Right ventricle myocardium inferior (tissue), 1 donor: Measurements from ENCODE around the gene CDH13. TPM values are rescaled to one million over a fixed set of nuclear protein-coding genes. Genes with fewer than 3 reads are reported as not detected.
A peak's percentile ranks its signal among the peaks of the same experiment; 100 is the strongest.

Experiments used
- ATAC-seq: fragments of 200-7000 bp; cut with Tn5 transposase; one replicate; pipeline ENCODE4 v1.9.1; 2020; ENCODE audit warnings: mild to moderate bottlenecking, moderate library complexity
- DNase-seq: peaks from one replicate; pipeline ENCODE4 v3.0.0; 2021; ENCODE audit errors: missing footprints
- intact Hi-C: fragments of 100-400 bp; cut with DNase I; formaldehyde crosslinking; loops from one replicate; pipeline ENCODE4 v1.11.0; 2022
- total RNA-seq: library from RNA; stranded (reverse); fragmentation: NEBNext Ultra II Directional; extraction: Animal tissue kit (Norgen Biotek cat#: 25700); gene quantifications from one replicate; pipeline ENCODE4 v1.2.1, GENCODE V29; 2021
- donor health status: DM: no; HTN: yes; CAD: no; lungs with severe emphysema.

The CDH13 gene
- total RNA-seq, 1 donor from 2014 or later: 173 TPM

GRCh38 chr16:82621781-82622180 lies 5.0 kb upstream of the CDH13 start:
- DNase-seq (no peak), ATAC-seq (peak; percentile 19)
- intact Hi-C loops: loop anchor here (5.0 kb wide), 1 partner anchor 254 kb away; no protein-coding TSS in a partner anchor

DNA sequence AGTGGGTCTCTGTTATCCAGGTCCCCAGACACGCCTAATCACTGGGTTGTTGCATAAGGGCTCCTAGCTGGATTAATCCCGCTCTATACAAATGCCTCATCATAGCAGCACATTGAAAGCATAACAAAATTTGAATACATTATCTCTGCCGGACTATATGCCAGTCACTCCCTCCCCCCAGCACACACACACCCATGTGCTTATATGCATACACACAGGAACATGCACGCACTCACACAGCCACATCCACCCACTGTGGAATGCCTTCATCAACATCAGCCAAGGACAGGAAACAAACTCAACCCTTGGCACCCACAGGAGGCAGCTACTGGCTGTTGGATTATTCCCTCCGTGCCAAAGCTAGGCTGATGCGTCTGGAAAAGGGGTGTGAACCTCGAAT lies 3.5 kb upstream of the CDH13 start:
- ATAC-seq (no peak), DNase-seq (no peak)
- intact Hi-C loops: loop anchor here (5.0 kb wide), 1 partner anchor 256 kb away; no protein-coding TSS in a partner anchor

- ATAC-seq (no peak), DNase-seq (no peak)
- intact Hi-C loops: loop anchor here (5.0 kb wide), 4 partner anchors 112 to 442 kb away; no protein-coding TSS in a partner anchor
Observed at GRCh38 chr16:82625066-82625968, 1.5 kb upstream of the CDH13 start.

GRCh38 chr16:82628088-82628423 lies 1.3 kb downstream of the CDH13 start:
- DNase-seq: no peak
- intact Hi-C loops: loop anchor here (5.0 kb wide), 4 partner anchors 109 to 439 kb away; no protein-coding TSS in a partner anchor
- peak; percentile 48 for ATAC-seq

DNA sequence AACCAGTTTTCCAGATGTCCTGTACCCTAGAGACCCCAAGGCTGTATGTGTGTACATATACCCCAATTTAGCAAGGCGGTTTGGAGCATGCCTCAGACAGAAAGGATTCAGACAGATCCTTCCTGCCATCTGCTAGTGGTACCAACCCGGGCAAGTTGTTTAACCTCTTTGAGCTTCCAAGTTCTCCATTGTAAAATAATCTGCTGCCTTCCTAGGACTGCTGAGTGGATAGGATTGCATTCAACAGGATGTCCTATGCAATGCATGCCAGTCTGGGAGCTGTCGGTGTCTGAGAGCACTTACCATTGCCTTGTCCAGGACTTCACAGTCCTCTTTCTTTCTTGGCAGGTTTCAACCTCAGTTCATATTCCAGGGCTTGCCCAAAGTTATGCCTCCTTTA lies 1.9 kb downstream of the CDH13 start:
- intact Hi-C loops: loop anchor here (5.0 kb wide), 4 partner anchors 109 to 439 kb away; no protein-coding TSS in a partner anchor
- no peak for DNase-seq
- ATAC-seq: peak; percentile 38

DNA sequence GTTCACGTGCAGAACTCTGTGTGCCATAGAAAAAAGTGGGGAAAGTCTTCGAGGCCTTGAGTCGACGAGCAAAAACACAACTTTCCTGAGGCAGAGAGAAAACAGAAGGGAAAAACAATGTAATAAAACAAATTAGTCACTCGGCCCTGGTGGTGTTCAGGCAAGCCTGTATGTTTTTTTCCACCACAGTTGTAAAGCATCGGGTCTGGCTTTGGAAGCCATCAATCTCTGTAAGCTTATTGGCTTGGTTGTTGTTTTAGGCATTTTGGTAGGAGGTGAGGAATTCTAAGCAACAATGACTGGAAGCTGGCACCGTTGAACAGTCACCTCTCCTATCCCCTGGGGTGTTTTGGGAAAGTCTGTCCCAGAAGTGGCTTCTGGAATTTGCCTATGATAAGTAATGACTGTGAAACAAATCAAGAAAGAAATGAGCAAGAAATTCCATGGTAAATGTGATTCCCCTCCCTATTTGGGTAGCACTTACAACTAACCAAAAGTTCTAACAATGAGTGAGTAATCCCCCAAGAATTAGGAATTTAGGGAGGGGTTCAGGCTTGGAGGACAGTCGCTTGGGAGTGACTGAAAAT lies 2.8 kb downstream of the CDH13 start:
- intact Hi-C loops: loop anchor here (2.0 to 5.0 kb wide), 6 partner anchors 71 to 438 kb away; no protein-coding TSS in a partner anchor
- no peak for DNase-seq
- ATAC-seq: no peak

- ATAC-seq (no peak), DNase-seq (no peak)
- intact Hi-C loops: loop anchor here (2.0 to 5.0 kb wide), 2 partner anchors 71 to 87 kb away; no protein-coding TSS in a partner anchor
Observed at GRCh38 chr16:82630219-82630618, 3.5 kb downstream of the CDH13 start.

GRCh38 chr16:82630688-82631087 lies 3.9 kb downstream of the CDH13 start:
- intact Hi-C loops: loop anchor here (2.0 to 5.0 kb wide), 2 partner anchors 70 to 87 kb away; no protein-coding TSS in a partner anchor
- DNase-seq (no peak), ATAC-seq (no peak)

GRCh38 chr16:82631701-82632685 lies 5.2 kb downstream of the CDH13 start:
- DNase-seq (no peak), ATAC-seq (no peak)
- intact Hi-C loops: loop anchor here (2.0 to 5.0 kb wide), 2 partner anchors 69 to 85 kb away; no protein-coding TSS in a partner anchor

- DNase-seq (no peak), ATAC-seq (peak; percentile 51)
- intact Hi-C loops: loop anchor here (5.0 kb wide), 1 partner anchor 83 kb away; no protein-coding TSS in a partner anchor
Observed at GRCh38 chr16:82633964-82634600, 7.3 kb downstream of the CDH13 start.

- ATAC-seq (no peak), DNase-seq (no peak)
- intact Hi-C loops: loop anchor here (5.0 kb wide), 1 partner anchor 82 kb away; no protein-coding TSS in a partner anchor
Observed at GRCh38 chr16:82634955-82635610, 8.3 kb downstream of the CDH13 start.

GRCh38 chr16:82636485-82636884 lies 9.7 kb downstream of the CDH13 start:
- ATAC-seq (no peak), DNase-seq (no peak)
- intact Hi-C loops: no loop called here

GRCh38 chr16:82636958-82637357 lies 10.2 kb downstream of the CDH13 start:
- ATAC-seq: no peak
- intact Hi-C loops: no loop called here
- no peak for DNase-seq

GRCh38 chr16:82638095-82638798 lies 11.5 kb downstream of the CDH13 start:
- DNase-seq (no peak), ATAC-seq (no peak)
- intact Hi-C loops: no loop called here

- intact Hi-C loops: no loop called here
- DNase-seq (no peak), ATAC-seq (no peak)
Observed at GRCh38 chr16:82639263-82639662, 12.5 kb downstream of the CDH13 start.

DNA sequence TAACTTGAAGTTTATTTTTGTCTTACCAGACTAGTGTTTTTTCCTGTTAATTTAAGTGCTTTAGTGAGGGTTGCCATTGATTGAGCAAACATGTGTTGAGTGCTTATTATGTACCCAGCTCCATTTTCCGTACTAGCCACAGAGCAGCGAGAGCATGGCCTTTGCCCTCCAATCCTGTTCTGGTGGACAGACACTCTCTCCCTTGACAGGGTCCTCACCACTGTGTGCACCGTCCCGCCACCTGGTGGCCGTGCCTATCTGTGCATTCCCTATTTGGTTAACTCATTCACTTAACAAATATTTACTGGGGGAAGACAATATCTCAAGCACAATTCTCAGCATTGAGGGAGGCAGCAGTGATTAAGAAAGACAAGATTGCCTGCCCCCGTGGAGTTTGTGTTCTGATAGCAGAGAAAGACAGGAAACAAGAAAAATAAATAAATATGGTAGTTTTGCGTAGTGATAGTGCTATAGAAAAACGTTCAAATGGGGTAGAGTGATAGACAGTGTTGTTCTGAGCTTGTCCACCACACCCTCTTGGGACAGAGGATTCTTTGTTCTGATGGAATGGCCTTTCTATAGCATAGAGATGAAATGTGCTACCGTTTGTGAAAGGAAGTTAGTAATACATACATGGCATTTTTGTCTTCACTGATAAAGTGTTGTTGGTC lies 13.0 kb downstream of the CDH13 start:
- no peak for DNase-seq
- intact Hi-C loops: no loop called here
- ATAC-seq: peak; percentile 58
